Fibroblast of skin of back (primary cell): ENCODE measurements around the gene SEMA4D.
A peak's percentile ranks its signal among the peaks of the same experiment; 100 is the strongest.
"Not testable (repeated sequence)": the region's sequence is repeated elsewhere in the genome, so short reads cannot be mapped to it uniquely, and the experiment has no call there.

Experiments used
- DNase-seq: peaks from one replicate; pipeline ENCODE4 v3.0.0-alpha.2; 2013

SEMA4D gene

DNA sequence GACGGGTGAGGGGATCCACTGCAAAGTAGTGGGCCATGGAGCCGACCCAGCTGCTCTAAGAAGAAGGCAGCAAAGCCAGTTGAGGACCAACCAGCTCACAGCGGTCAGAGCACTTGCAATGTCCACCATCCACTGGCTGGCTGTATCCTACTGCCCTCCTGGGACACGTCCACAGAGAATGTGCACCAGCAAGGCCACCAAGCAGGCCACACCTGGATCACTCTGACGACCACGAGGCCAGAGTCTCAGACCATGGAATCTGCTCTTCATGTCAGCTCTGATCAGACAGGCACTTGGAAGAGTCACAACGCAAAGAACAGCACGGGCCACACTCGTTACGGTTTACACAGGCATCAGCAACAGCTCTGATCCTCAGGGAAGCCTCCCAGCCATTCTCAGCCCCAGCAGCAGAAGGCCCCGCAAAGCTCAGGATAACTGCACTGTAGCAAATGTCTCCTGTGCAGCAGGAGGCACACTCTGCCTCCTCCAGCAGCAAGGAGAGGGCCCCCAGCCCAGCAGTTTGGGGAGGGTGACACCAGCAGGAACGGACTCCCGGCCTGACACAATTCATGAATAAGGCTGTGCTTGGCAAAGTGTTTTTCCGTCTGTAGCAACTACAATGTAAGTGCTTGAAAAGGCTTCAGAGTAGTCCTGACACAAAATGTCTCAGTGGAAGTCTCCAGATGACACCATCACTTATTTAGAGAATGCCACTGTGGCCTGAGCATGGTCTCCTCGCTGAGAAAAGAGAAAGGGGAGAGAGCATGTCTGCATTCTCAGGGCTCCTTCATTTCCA is 15.7 kb downstream of the SEMA4D start:
- DNase-seq: no peak

DNA sequence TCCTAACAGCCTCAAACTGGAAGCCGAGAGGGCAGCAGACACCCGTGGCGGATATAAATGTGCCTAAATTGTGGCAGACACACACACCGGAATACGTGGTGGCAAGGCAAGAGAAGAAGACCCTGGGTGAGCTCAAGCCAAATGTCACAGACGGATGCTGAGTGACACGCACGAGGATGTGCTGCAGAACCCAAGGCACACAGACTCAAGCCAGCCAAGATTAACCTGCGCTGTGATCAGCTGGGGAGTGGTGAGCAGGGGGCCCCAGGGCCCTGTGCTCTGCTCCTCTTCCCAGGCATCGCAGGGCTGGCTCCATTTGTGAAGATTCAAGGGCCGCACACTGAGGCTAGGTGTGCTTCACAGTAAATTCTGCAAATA is 16.4 kb downstream of the SEMA4D start:
- no peak for DNase-seq

DNA sequence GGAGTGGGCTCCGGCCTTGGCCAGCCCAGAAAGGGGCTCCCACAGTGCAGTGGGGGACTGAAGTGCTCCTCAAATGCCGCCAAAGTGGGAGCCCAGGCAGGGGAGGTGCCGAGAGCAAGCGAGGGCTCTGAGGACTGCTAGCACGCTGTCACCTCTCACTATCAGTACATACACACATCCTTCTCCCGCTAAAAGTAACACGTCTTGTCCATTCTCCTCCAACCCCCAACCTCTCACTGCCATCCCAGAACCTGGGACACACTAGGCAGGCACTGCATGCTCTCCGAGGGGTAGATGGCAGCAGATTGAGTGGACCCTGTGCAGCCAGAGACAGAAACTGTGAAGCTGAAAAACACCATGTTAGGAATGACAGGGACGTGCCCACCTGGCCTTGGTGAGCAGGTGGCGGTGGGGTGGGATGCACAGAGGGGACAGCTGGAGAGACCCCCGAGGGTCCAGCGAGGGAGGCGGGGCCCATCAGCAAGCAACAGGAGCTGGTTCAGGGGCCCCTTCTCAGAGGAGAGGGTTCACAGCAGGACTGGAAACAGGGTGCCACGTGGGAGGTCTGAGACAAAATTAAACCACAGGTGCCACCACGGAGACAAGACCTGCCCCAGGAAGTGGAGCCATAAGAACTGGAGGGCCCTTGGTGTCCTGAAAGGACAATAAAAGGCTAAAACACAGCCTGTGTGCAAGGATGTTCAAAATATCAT is 16.9 kb downstream of the SEMA4D start:
- DNase-seq: no peak

DNA sequence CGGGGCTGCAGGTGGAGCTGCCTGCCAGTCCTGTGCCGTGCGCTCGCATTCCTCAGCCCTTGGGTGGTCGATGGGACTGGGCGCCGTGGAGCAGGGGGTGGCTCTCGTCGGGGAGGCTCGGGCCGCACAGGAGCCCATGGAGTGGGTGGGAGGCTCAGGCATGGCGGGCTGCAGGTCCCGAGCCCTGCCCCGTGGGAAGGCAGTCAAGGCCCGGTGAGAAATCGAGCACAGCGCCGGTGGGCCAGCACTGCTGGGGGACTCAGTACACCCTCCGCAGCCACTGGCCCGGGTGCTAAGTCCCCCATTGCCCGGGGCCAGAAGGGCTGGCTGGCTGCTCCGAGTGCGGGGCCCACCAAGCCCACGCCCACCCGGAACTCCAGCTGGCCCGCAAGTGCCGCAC is 17.5 kb downstream of the SEMA4D start:
- not testable (repeated sequence) for DNase-seq

DNA sequence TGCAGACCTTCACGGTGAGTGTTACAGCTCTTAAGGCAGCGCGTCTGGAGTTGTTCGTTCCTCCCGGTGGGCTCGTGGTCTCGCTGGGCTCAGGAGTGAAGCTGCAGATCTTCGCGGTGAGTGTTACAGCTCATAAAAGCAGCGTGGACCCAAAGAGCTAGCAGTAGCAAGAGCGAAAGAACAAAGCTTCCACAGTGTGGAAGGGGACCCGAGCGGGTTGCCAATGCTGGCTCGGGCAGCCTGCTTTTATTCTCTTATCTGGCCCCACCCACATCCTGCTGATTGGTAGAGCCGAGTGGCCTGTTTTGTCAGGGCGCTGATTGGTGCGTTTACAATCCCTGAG is 18.3 kb downstream of the SEMA4D start:
- not testable (repeated sequence) for DNase-seq

DNA sequence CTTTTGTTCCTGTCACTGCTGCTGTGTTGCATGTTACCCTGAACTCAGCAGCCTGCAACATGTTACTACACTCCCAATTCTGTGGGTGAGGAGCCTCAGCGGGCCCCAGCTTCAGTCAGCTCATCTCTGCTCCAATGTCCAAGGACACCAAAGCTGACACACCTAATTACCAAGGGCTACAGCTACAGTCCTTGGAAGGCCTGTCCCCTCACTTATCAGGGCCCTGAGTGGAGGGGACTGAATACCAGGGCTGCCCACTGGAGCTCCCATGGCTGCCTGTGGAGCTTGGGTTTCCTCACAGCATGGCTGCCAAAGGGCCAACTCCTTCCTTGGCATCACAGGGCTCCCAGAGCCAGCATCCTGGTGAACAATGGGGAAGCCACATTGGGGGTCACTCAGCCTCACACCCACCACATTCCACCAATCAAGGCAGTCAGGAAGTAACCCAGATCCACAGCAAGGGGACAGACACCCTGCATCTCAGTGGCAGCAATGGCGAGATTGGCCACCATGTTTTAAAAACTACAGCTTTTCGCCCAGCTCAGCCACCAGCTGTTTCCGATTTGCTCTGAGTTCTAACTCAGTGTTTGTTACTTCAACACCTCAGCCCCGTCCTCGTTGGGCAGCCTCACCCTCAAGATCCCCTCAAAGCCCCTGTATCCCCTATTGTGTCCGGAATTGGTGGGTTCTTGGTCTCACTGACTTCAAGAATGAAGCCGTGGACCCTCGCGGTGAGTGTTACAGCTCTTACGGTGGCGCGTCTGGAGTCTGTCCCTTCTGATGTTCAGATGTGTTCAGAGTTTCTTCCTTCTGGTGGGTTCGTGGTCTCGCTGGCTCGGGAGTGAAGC is 18.9 kb downstream of the SEMA4D start:
- DNase-seq: no peak

DNA sequence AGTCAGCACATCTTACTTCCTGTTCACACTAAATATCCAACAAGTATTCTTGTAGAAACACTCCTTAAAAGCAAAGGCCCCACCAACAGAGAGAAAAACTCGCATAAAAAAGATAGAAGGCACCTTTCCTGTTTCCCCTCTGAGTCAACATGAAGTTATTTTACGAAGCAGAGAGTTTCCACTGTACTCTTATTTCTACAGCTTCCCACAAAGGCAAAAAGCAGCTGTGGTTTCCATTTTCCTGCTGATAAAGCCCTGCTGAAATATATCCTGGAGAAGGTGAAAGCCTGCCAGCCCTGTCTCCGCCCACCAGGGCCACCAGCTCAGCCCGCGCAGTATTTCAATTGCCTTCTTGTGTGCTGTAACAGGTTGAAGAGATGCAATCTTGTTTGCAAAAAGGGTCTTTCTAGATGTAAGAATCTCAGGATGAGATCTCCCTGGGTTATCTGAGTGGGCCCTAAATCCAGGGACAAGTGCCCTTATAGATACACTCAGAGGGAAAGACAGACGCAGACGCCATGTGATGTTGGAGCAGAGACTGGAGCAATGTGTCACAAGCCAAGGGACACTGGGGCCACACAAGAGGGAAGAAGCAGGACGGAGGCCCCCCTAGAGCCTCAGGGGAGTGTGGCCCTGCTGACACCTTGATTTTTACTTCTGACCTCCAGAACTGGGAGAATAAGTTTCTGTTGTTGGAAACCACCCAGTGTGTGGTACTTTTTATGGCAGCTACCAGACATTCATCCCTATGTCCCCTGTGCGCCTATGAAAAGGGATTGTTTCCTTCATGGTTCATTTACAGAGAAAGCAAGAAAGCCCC is 19.9 kb downstream of the SEMA4D start:
- DNase-seq: peak; percentile 4

DNA sequence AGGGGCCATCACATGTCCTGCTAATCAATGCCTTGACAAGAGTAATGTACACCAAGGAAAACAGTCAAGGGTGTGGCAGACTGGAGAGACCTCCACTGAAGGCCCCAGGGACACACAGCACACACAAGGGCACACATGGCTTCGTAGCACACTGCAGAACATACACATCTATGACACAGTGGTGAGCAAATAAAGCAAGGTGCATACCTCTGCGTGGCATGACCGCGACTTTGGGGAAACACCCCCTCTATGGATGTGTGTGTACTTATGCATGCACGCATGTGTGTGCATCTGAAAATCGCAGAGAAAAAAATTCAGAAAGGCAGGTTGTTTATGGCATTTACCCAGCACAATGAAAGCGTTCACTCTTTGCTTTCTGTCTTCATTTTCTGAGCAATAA is 20.5 kb downstream of the SEMA4D start:
- no peak for DNase-seq

DNA sequence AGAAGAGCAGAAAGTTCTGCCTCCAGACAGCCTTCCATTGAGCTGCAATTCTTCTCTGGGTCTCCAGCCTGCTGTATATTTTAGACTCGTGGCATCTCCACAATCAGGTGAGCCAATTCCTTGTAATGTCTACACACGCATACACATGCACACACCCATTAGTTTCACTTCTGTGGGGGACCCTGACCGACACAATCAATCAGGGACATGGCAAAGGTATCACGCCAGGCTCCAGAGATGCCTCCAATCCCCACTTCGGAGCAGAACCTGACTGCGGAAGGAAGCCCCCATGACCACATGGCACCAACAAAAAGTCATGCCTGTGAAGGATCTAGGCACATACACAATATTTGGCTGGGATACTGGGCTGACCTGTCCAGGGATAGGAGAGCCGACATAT is 21.4 kb downstream of the SEMA4D start:
- DNase-seq: no peak

DNA sequence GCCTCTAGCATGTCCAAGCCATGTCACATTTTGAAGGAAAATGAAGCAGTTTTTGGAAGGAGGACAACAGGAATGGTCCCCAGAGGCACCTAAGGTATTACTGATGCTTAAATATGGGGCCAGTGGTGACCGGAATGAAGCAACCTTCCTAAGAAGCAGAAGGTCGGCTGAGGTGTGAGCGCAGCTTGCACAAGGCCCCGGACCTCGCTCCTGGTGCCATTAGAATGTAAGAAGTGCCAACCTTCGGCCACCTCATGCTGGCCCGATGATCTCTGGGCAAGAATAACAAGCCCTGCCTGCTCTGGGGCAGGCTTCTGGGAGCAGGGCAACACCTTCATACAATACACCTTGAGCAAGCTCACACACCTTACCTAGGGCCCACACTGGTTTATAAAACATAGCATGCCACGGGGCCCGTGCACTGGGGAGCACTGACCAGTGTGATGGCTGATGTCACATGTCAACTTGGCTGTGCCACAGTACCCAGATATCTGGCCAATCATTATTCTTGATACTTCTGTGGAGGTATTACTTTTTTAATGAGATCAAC is 21.9 kb downstream of the SEMA4D start:
- DNase-seq: no peak

DNA sequence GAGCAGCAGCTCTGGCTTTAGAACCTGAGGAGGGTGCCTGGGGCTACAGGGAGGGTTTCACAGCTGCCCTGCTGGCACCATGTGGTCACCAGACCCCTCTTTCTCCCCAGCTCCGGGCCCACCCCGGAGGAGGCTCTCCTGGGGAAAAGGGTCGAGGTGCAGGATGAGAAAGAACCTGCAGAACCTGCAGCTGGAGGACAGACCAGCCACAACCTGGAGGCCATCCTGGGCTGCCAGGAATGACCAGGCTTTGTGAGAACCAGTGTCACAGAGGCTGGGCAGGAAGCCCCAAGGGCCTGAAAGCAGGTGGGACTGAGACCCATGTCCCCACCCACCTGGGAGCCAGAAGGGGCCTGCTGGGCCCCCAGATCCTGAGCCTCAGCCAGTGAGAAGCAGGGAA is 23.0 kb downstream of the SEMA4D start:
- DNase-seq: no peak

DNA sequence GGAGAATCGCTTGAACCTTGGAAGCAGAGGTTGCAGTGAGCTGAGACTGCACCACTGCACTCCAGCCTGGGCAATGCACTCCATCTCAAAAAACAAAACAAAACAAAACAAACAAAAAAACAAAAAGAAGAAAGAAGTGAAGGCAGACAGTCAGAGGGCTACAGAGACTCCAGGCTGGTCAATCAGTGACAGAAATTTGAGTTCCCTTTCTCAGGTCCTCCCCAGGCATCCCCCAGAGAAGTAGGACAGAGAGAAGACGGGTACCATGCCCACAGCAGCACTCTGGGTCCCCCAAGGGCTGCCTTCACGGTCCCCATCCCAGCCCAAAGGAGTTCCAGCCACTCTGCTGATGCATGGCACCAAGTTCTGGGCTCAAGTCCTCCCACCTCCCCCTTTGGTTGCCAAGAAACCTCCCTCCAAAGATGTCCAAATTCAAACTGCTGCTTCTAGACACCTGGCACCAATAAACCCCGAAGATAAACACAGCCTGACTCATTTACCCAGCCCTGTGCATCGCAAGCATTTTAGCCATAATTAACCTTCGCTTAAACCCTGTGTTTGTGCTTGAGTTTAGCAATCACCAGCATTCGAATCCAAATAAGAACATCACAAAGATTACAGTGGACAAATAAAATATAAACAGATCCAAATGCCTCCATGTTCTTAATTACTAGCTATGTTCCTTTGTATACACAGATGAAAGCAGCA is 24.0 kb downstream of the SEMA4D start:
- no peak for DNase-seq

DNA sequence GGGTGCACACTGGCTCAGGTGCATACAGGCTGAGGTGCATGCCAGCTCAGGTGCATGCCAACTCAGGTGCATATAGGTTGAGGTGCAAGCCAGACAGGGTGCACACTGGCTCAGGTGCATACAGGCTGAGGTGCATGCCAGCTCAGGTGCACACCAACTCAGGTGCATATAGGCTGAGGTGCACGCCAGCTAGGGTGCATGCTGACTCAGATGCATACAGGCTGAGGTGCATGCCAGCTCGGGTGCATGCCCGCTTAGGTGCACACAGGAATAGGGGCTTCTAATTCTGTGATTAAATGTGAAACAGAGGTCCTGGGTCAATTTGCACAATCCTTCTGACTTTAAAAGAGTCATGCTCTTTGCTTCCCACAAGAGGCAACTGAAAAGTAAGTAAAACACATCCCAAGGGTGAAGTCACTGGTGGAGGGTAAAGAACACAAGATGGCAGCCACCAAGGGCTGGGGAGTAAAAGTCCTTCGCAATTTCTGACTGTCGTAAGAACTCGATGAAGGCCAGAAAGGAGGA is 26.1 kb downstream of the SEMA4D start:
- not testable (repeated sequence) for DNase-seq

DNA sequence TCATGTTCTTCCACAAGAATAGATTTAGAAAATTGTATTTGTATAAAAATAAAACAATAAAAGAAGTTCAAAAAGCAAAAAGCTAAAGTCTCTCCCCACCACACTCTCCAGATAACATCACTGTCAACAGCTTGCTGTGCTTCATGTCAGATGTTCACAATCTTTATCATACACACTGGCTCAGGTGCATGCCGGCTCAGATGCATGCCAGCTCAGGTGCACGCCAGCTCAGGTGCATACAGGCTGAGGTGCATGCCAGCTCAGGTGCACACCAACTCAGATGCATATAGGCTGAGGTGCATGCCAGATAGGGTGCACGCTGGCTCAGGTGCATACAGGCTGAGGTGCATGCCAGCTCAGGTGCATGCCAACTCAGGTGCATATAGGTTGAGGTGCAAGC is 26.5 kb downstream of the SEMA4D start:
- DNase-seq: no peak

DNA sequence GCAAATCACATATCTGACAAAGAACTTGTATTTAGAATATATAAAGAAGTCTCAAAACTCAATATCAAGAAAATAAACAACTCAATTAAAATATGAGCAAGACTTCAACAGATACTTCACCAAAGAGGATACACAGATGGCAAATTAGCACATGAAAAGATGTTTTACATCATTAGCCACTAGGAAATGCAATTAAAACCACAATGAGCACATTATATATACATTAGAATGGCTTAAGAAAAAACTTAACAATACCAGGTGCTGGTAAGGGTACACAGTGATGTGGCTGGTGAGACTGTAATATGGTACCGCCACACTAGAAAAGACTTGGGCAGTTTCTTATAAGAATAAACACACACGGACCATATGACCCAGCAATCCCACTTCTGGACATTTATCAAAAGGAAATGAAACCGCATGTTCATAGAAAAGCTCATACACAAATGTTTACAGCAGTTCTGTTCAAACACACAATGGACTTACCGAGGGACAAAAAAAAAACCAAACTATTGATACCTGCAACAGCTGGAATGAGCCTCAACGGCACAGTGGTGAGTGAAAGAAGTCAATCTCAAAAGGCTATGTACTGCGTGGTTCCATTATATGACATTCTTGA is 27.6 kb downstream of the SEMA4D start:
- no peak for DNase-seq

DNA sequence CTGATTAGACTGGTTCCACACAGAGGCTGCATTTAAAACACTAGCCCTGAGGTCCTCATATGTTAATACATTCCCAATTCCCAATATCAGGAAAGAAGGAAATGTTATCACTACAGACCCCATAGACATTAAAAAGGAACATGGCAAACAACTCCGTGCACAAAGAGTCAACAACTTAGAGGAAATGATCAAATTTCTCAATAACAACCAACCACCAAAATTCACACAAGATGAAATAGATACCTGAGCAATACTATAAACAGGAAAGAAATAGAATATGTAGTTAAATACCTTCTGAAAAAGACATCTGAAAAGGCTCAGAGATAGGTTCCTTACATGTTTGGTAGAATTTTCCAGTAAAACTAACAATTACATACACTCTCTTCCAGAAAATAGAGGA is 28.9 kb downstream of the SEMA4D start:
- no peak for DNase-seq

DNA sequence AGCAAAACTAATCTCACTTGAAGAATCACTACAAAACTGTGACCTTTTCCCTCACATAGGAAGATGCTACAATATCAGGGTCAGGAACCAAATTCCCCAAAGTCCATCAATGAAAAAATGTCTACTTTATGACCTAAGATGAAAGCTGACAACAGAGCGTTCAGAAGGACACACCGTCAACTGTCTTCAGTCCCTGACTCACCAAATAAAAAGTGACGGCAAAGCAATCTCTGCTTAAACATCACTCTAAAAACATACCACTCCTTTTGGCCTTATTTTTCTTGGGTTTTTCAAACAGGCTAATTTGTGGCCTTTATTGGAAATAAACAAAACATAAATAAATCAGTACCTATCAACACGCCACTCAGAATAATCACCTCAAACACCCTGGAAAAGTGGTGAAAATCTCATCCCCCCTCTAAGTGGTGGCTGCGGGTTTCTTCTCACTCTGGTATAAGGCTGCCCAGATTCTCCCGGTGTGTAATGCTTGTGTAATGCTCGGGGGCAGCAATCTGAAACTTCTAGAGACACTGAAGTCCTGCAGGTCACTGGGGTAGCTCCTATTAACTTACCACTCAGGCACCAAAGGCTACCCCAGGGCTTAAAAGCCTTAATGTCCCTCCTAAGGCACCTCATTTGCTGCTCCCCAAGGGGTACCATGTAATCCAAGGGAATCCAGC is 29.5 kb downstream of the SEMA4D start:
- no peak for DNase-seq

DNA sequence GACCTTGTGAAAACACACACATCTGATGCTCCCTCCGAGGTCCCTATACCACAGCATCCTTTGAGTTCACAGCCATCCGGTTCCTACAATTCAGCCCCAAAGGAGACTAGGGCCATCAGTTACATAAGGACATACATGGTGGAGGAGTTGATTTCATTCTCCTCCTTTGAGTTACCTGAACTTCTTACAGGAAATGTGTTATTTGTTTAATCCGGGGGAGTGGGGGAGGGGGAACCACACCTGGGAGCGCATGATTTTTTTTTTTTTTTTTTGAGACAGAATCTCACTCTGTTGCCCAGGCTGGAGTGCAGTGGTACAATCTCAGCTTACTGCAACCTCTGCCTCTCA is 30.7 kb downstream of the SEMA4D start:
- no peak for DNase-seq

DNA sequence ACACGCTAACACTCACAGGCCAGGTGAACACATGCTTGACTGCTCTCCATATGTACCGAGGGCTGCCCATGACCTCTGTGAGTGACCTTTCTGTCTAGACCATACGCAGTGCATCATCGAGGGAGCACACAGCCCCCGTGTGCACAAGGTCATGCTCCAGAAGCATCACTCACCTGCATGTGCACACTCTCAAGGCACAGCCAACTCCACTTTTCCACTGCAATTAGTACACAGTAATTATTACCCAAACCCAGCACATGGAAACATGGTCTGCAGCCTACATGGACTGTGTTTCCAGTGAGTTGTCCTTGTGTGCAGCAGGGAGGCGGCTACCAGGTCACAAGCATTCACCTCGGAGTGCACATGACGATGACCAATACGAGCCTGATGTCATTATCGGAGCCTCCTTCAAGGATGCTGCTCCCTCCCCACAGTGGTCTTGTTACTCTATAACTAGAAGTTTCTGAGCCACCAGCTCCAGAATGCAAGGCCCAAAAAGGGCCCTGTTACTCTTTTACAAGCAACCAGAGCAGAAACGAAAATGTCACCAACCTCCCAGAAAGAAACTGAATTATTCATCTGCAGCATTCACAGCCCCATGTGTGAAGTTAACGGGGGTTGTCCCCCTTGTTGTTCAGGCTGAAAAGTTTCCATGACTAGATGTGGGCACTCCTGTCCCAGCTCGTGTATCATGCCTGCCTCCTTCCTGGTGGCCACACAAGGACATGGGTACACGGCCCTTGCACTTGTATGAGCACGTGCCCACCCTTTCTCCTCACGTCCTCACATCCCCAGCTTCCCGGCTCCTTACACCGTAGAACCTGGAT is 31.2 kb downstream of the SEMA4D start:
- DNase-seq: no peak
